Heart left ventricle (tissue), 13 donors: ENCODE results near the gene MYO1C.

ENCODE experiments used
- CTCF ChIP-seq, 12 donors: fragments of 200-600 bp; sonication (generic) in 4 of 12; IDR thresholded peaks; one replicate each; pipeline versions ENCODE4 v1.5.0 to v1.8.0; 2018 to 2022; ENCODE audit warnings: antibody characterized with exemption in 12 of 12, mild to moderate bottlenecking in 5 of 12
- POLR2A ChIP-seq, 2 donors: fragments of 450-650 bp; IDR thresholded peaks; one replicate each; pipeline ENCODE4 v1.6.1; 2017; ENCODE audit warnings: antibody characterized with exemption in 2 of 2, mild to moderate bottlenecking in 2 of 2, moderate library complexity in 2 of 2
- donor health status: ischemic (EF 13 %, LVEDD 7.1; RV severe dilation, severe dysfunction).
- donor health status: DM: no; HTN: yes; CAD: no.
- donor health status: DM: no; HTN: no; CAD: no.
- donor health status: ischemic (EF 25% LVEDD 6.9; RV normal size, moderate dysfunction).
- donor health status: ischemic (EF 25% LVEDD 5.7; RV mildly dilated, moderate dysfunction).
- donor health status: ischemic (EF 35%, LVEDD 5.7; RV mildly dilated, moderate dysfunction).
- donor health status: nonischemic (EF 11% LVEDD 7.7; RV severe dilation, severe dysfunction).
- donor health status: DM: yes; HTN: yes; CAD: no.
- donor health status: PGD.
- donor health status: ischemic (EF 29% LVEDD 5.4; RV normal size, mild dysfunction).
- donor health status: nonischemic (EF 23%, LVEDD 6.1; RV moderate dilation, normal function).

- TF ChIP-seq CTCF (IDR thresholded peaks at IDR 0.05) (no peak), POLR2A (IDR thresholded peaks at IDR 0.05) (no peak)
Observed at GRCh38 chr17:1420981-1421380, 71.5 kb downstream of the MYO1C start.
